HTERT RPE-1 (cell line): ENCODE results near the gene KLHDC3.

ENCODE experiments used
- in situ Hi-C: fragments of 300-500 bp; cut with MboI; formaldehyde crosslinking; loops from 4 replicates; pipeline ENCODE4 v1.14.3; 2020; ENCODE audit warnings: low sequenced_read_pairs

KLHDC3 gene

GRCh38 chr6:43053545-43054205, 39.6 kb downstream of the KLHDC3 start, which contains the start of gene CUL7:
TSS of gene CUL7 (minus strand) at chr6:43053851. CDS start at chr6:43052788, 1,063 bp downstream.
- in situ Hi-C loops = no loop called here

DNA sequence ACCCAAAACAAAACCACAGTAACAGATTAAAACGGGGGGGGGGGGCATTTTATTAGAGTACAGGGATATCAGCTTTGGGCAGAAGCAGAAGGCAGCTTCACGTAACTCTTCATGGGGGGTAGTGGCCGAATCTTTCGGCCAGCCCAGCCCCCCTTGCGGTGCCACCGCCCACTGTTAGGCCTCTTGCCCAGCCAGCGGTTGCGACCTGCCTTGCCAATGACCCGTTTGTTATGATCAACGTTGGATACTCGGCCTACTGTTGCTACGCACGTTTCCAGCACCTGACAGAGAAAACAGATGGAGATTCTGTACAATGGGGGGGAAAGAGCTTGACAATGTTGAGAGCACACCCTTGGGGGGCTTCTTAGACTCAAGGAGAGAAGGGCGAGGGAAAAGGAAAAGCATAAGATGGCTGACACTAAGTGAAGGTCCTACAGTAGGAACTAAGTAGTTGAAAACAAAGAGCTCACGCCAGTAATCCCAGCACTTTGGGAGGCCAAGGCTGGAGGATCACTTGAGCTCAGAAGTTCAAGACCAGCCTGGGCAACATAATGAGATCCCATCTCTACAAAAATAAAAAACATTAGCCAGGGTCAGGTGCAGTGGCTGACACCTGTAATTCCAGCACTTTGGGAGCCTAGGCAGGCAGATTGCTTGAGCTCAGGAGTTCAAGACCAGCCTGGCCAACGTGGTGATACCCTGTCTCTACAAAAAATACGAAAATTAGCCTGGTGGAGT, 40.3 kb downstream of the KLHDC3 start:
- in situ Hi-C loops = no loop called here

DNA sequence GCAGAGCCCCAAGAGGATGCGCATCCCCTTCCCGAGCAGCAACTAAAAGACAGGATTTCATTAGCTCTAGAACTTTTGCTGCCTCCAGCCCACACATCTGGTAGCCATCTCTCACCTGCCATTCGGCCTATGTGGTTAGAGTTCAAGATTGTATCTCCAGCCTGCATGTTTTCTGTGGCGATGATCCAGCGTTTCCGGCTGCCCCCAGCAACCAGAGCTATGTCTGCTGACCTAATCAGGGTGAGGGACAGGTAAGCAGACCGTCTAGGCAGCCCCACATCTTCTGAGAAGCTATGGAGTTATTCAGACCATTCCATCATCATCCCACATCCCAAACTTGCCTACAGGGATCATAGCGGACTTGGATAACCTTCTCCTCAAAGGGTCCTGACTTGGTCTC, 41.9 kb downstream of the KLHDC3 start:
- in situ Hi-C loops = no loop called here

DNA sequence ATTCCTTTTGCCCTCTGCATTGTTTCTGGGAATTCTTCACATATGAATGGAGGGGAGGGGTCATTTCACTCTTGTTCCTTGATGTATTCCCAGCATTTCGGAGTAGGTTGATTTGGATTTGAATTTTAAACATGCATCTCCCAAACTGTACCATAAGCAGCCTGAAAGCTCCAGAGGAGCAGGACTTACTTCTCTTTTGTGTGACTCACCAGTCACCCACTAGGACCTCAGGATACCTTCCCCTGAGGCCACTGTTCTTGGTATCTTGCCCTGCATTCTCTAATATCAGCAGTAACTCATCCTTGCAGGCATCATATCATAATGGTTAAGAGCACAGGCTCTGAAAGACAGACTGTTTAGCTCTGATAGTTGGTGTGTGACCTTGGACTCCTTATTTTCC, 44.5 kb downstream of the KLHDC3 start:
- in situ Hi-C loops = no loop called here

DNA sequence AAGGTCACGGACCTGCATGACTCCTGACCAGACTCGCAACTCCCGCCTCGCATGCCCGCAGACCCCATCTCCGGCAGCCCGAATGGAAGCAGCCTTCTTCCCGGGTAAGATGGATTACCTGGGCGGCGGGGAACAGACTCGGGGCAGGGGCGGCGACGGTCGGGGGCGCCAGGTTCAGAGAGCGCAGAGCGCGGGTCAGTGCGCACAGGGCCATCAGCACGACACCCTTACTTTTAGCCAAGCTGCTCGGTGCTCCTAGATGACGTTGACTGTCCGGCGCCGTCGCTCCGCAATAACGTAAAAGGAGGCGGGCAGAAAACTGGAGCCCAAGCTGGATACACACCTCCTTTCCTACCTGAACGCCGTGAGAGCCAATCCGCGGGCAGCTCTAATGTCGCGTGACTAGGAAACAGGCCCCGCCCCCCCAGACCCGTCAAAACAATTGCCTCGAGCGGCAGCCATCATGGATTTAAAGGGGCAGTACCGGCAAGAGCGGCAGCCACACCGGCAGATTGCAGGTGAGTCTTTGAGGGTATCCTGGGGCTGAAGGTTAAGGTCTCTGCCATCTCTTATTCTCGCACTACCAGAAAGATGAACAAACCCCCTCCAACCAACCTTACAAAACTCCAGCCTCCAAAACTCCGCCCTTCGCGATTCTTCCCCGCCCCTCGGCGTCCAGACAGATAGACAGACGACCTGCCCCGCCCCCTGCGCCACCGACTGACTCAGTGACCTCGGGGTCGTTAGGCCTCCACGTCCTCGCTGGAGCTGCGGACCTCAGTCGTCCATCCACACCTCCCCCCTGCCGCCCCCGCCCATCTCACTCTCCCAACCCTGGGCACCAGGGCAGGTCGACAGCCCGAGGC, 45.4 kb downstream of the KLHDC3 start, which contains the start of the genes KLC4 and MRPL2:
KLC4 (plus strand) TSS at position 464 of the 866 bp plus-strand sequence. CDS start 1,705 bp downstream, outside the sequence.
MRPL2 (minus strand) TSS at position 267 of the 866 bp plus-strand sequence; CDS start at position 214, 53 bp downstream.
- in situ Hi-C loops = no loop called here

- in situ Hi-C loops = no loop called here
These were observed 46.1 kb downstream of the KLHDC3 start for GRCh38 chr6:43060034-43060754.

DNA sequence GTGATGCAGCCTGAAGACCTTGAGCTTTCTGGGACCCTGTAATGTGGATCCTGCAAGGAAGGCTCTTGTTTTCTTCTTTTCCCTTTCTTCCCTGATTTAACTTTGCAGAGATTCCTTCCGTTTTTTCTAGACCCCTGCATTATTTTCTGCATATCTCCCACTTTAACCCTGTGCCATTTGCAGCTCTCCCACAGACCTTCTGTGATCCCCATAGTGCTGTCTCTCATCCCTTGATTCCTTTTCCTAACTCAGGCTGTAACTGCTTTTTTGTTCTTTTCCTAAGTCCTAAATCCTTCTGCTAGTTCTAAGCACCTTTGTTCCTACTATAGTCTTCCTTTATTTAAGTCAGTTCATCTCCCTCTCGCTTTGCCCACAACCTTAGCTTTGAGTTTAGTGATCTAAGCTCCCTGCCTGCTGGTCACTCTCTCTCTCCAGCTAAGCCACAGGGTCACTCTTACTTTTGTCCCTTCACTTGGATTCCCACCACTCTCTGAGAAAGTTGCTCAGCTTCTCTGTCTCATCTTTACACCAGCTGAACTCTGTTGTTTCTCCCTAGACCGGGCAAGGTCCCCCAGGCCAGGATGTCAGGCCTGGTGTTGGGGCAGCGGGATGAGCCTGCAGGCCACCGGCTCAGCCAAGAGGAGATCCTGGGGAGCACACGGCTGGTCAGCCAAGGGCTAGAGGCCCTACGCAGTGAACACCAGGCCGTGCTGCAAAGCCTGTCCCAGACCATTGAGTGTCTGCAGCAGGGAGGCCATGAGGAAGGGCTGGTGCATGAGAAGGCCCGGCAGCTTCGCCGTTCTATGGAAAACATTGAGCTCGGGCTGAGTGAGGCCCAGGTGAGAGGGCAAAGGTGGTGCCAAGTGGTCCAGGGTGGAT, 46.9 kb downstream of the KLHDC3 start:
- in situ Hi-C loops = no loop called here

DNA sequence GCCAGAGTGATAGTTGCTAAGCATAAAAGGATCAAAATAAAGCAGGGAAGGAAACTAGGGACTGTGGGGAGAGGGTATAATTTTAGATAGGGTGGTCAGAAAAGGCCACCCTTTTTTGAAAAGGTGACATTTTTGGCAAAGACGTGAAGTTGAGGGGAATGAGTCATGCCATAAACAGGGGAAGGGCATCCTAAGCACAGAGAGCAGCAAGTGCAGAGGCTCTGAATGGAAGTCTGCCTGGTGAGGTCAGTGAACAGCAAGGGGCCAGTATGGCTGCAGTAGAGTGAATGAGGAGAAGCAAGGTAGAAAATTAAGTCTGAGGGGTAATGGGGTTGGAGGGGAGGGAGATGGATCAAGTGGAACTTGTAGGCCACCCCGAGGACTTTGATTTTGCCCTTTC, 47.8 kb downstream of the KLHDC3 start:
- in situ Hi-C loops = no loop called here

- in situ Hi-C loops = no loop called here
These were observed 48.8 kb downstream of the KLHDC3 start for GRCh38 chr6:43062818-43063217.

GRCh38 chr6:43070028-43070632, 56.1 kb downstream of the KLHDC3 start:
- in situ Hi-C loops = no loop called here
